Trophoblast cell (in vitro differentiated cells and primary cell): Measurements from ENCODE around the gene CIAO2B.

Experiments used
- DNase-seq, 2 donors: peaks; one replicate each; pipeline ENCODE4 v3.0.0-alpha.2; 2016
- H2AFZ ChIP-seq: 2 replicates; pipeline ENCODE4 v1.6.1; 2013; ENCODE audit warnings: low read length, moderate library complexity, mild to moderate bottlenecking; ENCODE audit not compliant: insufficient read depth, poor library complexity
- H2AK5ac ChIP-seq: 2 replicates; pipeline ENCODE4 v1.6.1; 2013; ENCODE audit warnings: mild to moderate bottlenecking, low read length
- H2BK120ac ChIP-seq: 2 replicates; pipeline ENCODE4 v1.6.1; 2013; ENCODE audit warnings: low read length, mild to moderate bottlenecking, moderate library complexity; ENCODE audit not compliant: insufficient read depth, poor library complexity
- H2BK12ac ChIP-seq: 2 replicates; pipeline ENCODE4 v1.6.1; 2013; ENCODE audit warnings: mild to moderate bottlenecking, low read length, moderate library complexity
- H2BK5ac ChIP-seq: 2 replicates; pipeline ENCODE4 v1.6.1; 2013; ENCODE audit warnings: low read length, low read depth, moderate library complexity, mild to moderate bottlenecking; ENCODE audit not compliant: poor library complexity
- H3K14ac ChIP-seq: 2 replicates; pipeline ENCODE4 v1.6.1; 2013; ENCODE audit warnings: mild to moderate bottlenecking, low read length
- H3K18ac ChIP-seq: 2 replicates; pipeline ENCODE4 v1.6.1; 2013; ENCODE audit warnings: mild to moderate bottlenecking, low read length
- H3K23ac ChIP-seq: 2 replicates; pipeline ENCODE4 v1.6.1; 2013; ENCODE audit warnings: low read length
- H3K27ac ChIP-seq: 2 replicates; pipeline ENCODE4 v1.5.1; 2013; ENCODE audit warnings: low read depth, mild to moderate bottlenecking, inconsistent platforms, low read length, moderate library complexity
- H3K27me3 ChIP-seq: 2 replicates; pipeline ENCODE4 v1.6.1; 2013; ENCODE audit warnings: inconsistent platforms, mild to moderate bottlenecking, low read length, moderate library complexity; ENCODE audit not compliant: insufficient read depth
- H3K36me3 ChIP-seq, 2 experiments: 1 replicate in 1 of 2; 2 replicates in 1 of 2; pipeline ENCODE4 v1.6.1; 2013; ENCODE audit warnings: low read length in 2 of 2, mild to moderate bottlenecking in 2 of 2, moderate library complexity in 1 of 2; ENCODE audit not compliant: insufficient read depth in 2 of 2, control insufficient read depth in 1 of 2
- H3K4ac ChIP-seq: 2 replicates; pipeline ENCODE4 v1.6.1; 2013; ENCODE audit warnings: low read depth, mild to moderate bottlenecking, low read length, moderate library complexity
- H3K4me1 ChIP-seq, 2 experiments: 1 replicate in 1 of 2; 2 replicates in 1 of 2; pipeline ENCODE4 v1.6.1; 2013; ENCODE audit warnings: low read length in 2 of 2, mild to moderate bottlenecking in 2 of 2, moderate library complexity in 1 of 2; ENCODE audit not compliant: insufficient read depth in 2 of 2, control insufficient read depth in 1 of 2
- H3K4me2 ChIP-seq: 2 replicates; pipeline ENCODE4 v1.6.1; 2013; ENCODE audit warnings: inconsistent platforms, mild to moderate bottlenecking, low read length, moderate library complexity
- H3K4me3 ChIP-seq: 2 replicates; pipeline ENCODE4 v1.5.1; 2013; ENCODE audit warnings: mild to moderate bottlenecking, low read depth, low read length, inconsistent platforms
- H3K79me1 ChIP-seq: one replicate; pipeline ENCODE4 v1.6.1; 2013; ENCODE audit warnings: low read length
- H3K79me2 ChIP-seq: 2 replicates; pipeline ENCODE4 v1.6.1; 2013; ENCODE audit warnings: low read length, mild to moderate bottlenecking; ENCODE audit not compliant: control insufficient read depth, insufficient read depth, poor library complexity
- H3K9ac ChIP-seq: 2 replicates; pipeline ENCODE4 v1.6.1; 2013; ENCODE audit warnings: mild to moderate bottlenecking, low read length
- H3K9me3 ChIP-seq: 2 replicates; pipeline ENCODE4 v1.6.1; 2013; ENCODE audit warnings: low read depth, mild to moderate bottlenecking, control low read depth, inconsistent platforms, low read length; ENCODE audit not compliant: insufficient read depth
- H4K12ac ChIP-seq: 2 replicates; pipeline ENCODE4 v1.6.1; 2013; ENCODE audit warnings: low read depth, mild to moderate bottlenecking, low read length, moderate library complexity
- H4K8ac ChIP-seq: 2 replicates; pipeline ENCODE4 v1.6.1; 2013; ENCODE audit warnings: low read depth, mild to moderate bottlenecking, low read length, moderate library complexity
- H4K91ac ChIP-seq: one replicate; pipeline ENCODE4 v1.6.1; 2013; ENCODE audit warnings: low read depth, mild to moderate bottlenecking, low read length, moderate library complexity
- WGBS: extraction: QIAGEN DNeasy Blood & Tissue Kit; methylation state at CpG from one replicate; pipeline ENCODE4 v1.1.7; 2013; ENCODE audit warnings: missing lambda C conversion rate; ENCODE audit not compliant: insufficient read length, insufficient coverage; ENCODE audit errors: extremely low coverage; 5-methylcytosine and 5-hydroxymethylcytosine counted together

CIAO2B gene

GRCh38 chr16:66954097-66954659, 20.0 kb upstream of the CIAO2B start:
- H3K4ac ChIP-seq, result no peak overlapping the region
- no peak overlapping the region for H3K23ac ChIP-seq
- H2AK5ac ChIP-seq, result no peak overlapping the region
- H3K27ac ChIP-seq, result no peak overlapping the region
- no CpG with 5 or more reads among the region's 8 CpGs for WGBS
- no peak overlapping the region for H2BK5ac ChIP-seq
- H3K27me3 ChIP-seq, result peaks cover 5% of the 10 kb centered on the region
- no peak overlapping the region for H3K14ac ChIP-seq
- H2BK12ac ChIP-seq, result no peak overlapping the region
- H4K91ac ChIP-seq, result no peak overlapping the region
- no peak overlapping the region for H3K4me3 ChIP-seq
- H3K18ac ChIP-seq, result no peak overlapping the region
- no peak overlapping the region for H4K12ac ChIP-seq
- DNase-seq, result peak; percentile 59 to 87
- H3K36me3 ChIP-seq, result no peaks in the 10 kb centered on the region
- no peak overlapping the region for H2BK120ac ChIP-seq
- no peaks in the 10 kb centered on the region for H3K4me1 ChIP-seq
- no peaks in the 10 kb centered on the region for H3K79me2 ChIP-seq
- peaks cover 1% of the 10 kb centered on the region for H3K9me3 ChIP-seq
- no peak overlapping the region for H3K4me2 ChIP-seq
- no peak overlapping the region for H3K9ac ChIP-seq
- H4K8ac ChIP-seq, result no peak overlapping the region
- no peaks in the 10 kb centered on the region for H3K79me1 ChIP-seq
- H2AFZ ChIP-seq, result no peak overlapping the region

- H3K4me2 ChIP-seq, result no peak overlapping the region
- no peaks in the 10 kb centered on the region for H3K79me1 ChIP-seq
- H3K4ac ChIP-seq, result no peak overlapping the region
- H3K27me3 ChIP-seq, result peaks cover 11% of the 10 kb centered on the region
- H2AFZ ChIP-seq, result no peak overlapping the region
- H3K14ac ChIP-seq, result no peak overlapping the region
- H4K91ac ChIP-seq, result no peak overlapping the region
- no peak overlapping the region for H3K27ac ChIP-seq
- DNase-seq, result no peak
- no peak overlapping the region for H4K12ac ChIP-seq
- no peak overlapping the region for H4K8ac ChIP-seq
- H3K23ac ChIP-seq, result no peak overlapping the region
- WGBS, result no CpG with 5 or more reads among the region's 10 CpGs
- no peak overlapping the region for H2BK5ac ChIP-seq
- no peak overlapping the region for H2BK12ac ChIP-seq
- H3K18ac ChIP-seq, result no peak overlapping the region
- H2BK120ac ChIP-seq, result no peak overlapping the region
- H3K4me1 ChIP-seq, result no peaks in the 10 kb centered on the region
- H3K36me3 ChIP-seq, result no peaks in the 10 kb centered on the region
- no peak overlapping the region for H3K9ac ChIP-seq
- peaks cover 1% of the 10 kb centered on the region for H3K9me3 ChIP-seq
- H3K4me3 ChIP-seq, result no peak overlapping the region
- H3K79me2 ChIP-seq, result no peaks in the 10 kb centered on the region
- H2AK5ac ChIP-seq, result no peak overlapping the region
Measured at GRCh38 chr16:66953462-66954096, 19.4 kb upstream of the CIAO2B start.

- H3K4ac ChIP-seq, result no peak overlapping the region
- H3K23ac ChIP-seq, result no peak overlapping the region
- no peak overlapping the region for H3K9ac ChIP-seq
- H3K18ac ChIP-seq, result no peak overlapping the region
- no CpG with 5 or more reads among the region's 7 CpGs for WGBS
- no peak overlapping the region for H3K4me3 ChIP-seq
- no peak overlapping the region for H2BK120ac ChIP-seq
- no peak overlapping the region for H4K91ac ChIP-seq
- no peak overlapping the region for H2AFZ ChIP-seq
- no peak overlapping the region for H2AK5ac ChIP-seq
- no peak overlapping the region for H4K12ac ChIP-seq
- H3K9me3 ChIP-seq, result peaks cover 1% of the 10 kb centered on the region
- H3K79me1 ChIP-seq, result no peaks in the 10 kb centered on the region
- no peaks in the 10 kb centered on the region for H3K36me3 ChIP-seq
- H3K4me1 ChIP-seq, result no peaks in the 10 kb centered on the region
- no peak overlapping the region for H2BK12ac ChIP-seq
- no peak overlapping the region for H4K8ac ChIP-seq
- no peaks in the 10 kb centered on the region for H3K79me2 ChIP-seq
- H3K14ac ChIP-seq, result no peak overlapping the region
- no peak overlapping the region for H3K27ac ChIP-seq
- H2BK5ac ChIP-seq, result no peak overlapping the region
- H3K4me2 ChIP-seq, result no peak overlapping the region
- no peak for DNase-seq
- H3K27me3 ChIP-seq, result peaks cover 19% of the 10 kb centered on the region
Measured at GRCh38 chr16:66952430-66953110, 18.4 kb upstream of the CIAO2B start.

GRCh38 chr16:66950971-66951790, 17.0 kb upstream of the CIAO2B start:
- Histone ChIP-seq H2AFZ (no peak overlapping the region), H4K8ac (no peak overlapping the region), H3K9me3 (peaks cover 1% of the 10 kb centered on the region), H3K9ac (no peak overlapping the region), H3K14ac (no peak overlapping the region), H3K4me3 (no peak overlapping the region), H2BK120ac (no peak overlapping the region), H3K36me3 (no peaks in the 10 kb centered on the region), H3K27ac (no peak overlapping the region), H2AK5ac (no peak overlapping the region), H3K27me3 (peaks cover 21% of the 10 kb centered on the region), H3K18ac (no peak overlapping the region), H2BK12ac (no peak overlapping the region), H3K4ac (no peak overlapping the region), H3K4me2 (no peak overlapping the region), H3K23ac (no peak overlapping the region), H2BK5ac (no peak overlapping the region), H4K91ac (no peak overlapping the region), H4K12ac (no peak overlapping the region), H3K79me2 (no peaks in the 10 kb centered on the region), H3K79me1 (no peaks in the 10 kb centered on the region), H3K4me1 (no peaks in the 10 kb centered on the region)
- WGBS, result no CpG with 5 or more reads among the region's 4 CpGs
- DNase-seq, result no peak
